GM12801 (cell line): ENCODE data around the gene ATG4B.

Experiments used
- CTCF ChIP-seq: IDR thresholded peaks from one replicate; pipeline ENCODE4 v1.5.1; 2011; ENCODE audit warnings: control low read depth; ENCODE audit not compliant: insufficient read length; ENCODE audit errors: extremely low read depth

The ATG4B gene

GRCh38 chr2:241599615-241600014, 37.9 kb upstream of the ATG4B start:
- TF ChIP-seq CTCF: no peak

- no peak for TF ChIP-seq CTCF
These were observed 35.7 kb upstream of the ATG4B start for GRCh38 chr2:241601841-241602240.

- TF ChIP-seq CTCF: no peak
These were observed 34.8 kb upstream of the ATG4B start for GRCh38 chr2:241602720-241603119.

GRCh38 chr2:241603686-241604085, 33.8 kb upstream of the ATG4B start:
- TF ChIP-seq CTCF: no peak

- TF ChIP-seq CTCF: no peak
These were observed 31.3 kb upstream of the ATG4B start for GRCh38 chr2:241606186-241606585.

- no peak for TF ChIP-seq CTCF
These were observed 30.2 kb upstream of the ATG4B start for GRCh38 chr2:241607162-241607885.

- no peak for TF ChIP-seq CTCF
These were observed 28.6 kb upstream of the ATG4B start for GRCh38 chr2:241608881-241609280.
